GM21786 (cell line): Measurements from ENCODE around the gene RHOV.
A peak's percentile ranks its signal among the peaks of the same experiment; 100 is the strongest.

Source experiments
- ATAC-seq: cut with Tn5 transposase; IDR thresholded peaks from one replicate; pipeline ENCODE4 v1.9.1; 2021; ENCODE audit not compliant: unreplicated experiment

Gene RHOV, protein sequence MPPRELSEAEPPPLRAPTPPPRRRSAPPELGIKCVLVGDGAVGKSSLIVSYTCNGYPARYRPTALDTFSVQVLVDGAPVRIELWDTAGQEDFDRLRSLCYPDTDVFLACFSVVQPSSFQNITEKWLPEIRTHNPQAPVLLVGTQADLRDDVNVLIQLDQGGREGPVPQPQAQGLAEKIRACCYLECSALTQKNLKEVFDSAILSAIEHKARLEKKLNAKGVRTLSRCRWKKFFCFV

DNA sequence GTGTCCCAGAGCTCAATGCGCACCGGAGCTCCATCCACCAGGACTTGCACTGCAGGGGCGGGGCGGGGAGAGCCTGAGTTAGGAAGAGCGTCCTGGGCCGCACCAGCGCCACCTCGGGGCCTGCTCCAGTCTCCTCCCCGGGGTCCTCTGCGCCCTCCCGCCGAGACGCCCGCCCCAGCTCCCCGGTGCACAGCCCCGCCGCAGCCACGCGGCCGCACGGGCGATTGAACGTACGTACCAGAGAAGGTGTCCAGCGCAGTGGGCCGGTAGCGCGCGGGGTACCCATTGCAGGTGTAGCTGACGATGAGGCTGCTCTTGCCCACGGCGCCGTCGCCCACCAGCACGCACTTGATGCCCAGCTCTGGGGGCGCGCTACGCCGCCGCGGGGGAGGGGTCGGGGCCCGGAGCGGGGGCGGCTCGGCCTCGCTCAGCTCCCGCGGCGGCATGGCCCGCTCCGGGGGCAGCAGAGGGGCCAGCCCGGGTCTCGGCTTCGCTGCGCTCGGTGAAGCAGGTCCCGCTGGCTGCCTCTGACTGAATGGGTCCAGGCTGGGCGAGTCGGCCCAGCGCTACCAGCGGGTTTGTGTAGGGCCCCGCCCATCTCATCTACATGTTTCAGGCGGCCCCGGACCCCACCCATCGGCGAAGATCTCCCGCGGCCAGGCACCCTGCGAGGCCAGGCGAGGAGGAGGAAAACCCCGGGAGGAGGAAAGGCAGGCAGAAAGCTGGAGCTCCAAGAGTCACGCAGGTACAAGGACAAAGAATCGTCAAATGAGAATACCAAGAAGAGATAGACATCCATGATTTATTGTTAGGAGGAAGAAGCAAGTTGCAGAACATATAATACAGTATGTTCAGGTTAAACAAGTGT lies at the start of gene RHOV:
TSS of gene RHOV (minus strand) at position 541 of the 868 bp plus-strand sequence. CDS start at position 446, 95 bp downstream.
- peak; percentile 54 for ATAC-seq

DNA sequence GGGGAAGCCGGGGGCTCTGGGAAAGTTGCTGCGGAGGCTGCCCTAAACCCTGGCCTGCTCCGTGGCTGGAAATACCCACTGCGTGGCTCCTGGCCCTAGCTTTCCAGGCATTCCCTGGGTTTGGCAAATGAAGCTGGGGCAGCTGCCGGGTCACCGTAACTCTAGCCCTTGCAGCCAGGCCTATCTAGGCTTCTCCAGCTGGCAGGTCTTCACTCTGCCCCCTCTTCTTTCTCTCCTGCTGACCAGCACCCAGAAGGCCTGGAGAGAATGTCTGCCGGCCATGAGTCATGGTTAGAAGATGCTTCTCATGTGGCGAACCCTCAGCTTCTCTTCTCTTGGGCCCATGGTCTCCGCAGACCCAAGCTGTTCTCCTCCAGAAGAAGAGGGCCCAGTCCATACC lies 49.5 kb upstream of the RHOV start:
- ATAC-seq = no peak

DNA sequence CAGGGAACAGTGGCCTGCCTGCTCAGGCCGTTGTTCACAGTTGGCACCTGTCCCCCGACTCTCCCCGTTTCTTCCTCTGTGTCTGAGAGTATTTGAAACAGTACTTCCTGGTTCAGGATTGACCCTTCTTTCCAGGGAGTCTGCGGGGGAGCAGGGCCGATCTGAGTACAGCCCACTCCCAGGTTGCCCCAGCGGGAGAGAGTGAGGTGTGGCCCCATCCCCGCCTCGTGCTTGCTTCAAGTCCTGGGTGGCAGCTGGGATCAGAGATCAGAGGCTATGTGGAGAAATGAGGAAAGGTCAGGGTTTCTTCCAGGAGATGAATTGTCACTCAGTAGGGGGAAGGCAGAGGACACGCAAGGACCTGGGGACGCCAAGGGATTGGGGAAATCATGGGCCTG lies 48.6 kb upstream of the RHOV start:
- no peak for ATAC-seq

DNA sequence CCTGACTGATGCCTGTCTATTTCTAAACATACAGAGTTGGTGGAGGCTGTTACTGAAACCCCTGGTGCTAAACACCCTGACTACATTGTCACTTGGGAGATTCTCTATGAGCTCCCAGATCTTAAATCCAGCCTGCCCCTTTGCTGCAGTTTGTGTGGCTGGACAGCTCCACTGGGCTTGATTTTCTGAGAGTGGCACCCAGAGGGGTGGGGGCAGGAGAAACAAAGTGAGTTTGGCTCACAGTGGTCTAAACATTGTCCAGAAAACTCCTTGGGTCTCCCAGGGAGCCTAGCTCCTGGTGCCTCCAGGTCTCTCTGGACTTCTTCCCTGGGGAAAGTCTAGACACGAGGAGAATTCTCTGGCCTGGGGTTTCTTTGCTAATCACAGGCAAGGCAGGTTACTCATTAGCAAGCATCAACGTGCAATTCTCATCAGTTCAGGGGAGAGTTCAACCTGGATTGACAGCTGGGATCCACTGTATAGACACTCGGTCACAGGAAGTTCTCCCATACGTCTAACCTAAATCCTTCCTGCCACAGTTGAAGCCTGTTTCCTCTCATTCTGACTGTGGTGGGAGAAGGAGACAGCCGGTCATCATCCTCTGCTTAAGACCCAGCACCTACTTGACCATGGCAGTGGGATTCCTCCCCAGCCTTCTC lies 48.0 kb upstream of the RHOV start:
- no peak for ATAC-seq

DNA sequence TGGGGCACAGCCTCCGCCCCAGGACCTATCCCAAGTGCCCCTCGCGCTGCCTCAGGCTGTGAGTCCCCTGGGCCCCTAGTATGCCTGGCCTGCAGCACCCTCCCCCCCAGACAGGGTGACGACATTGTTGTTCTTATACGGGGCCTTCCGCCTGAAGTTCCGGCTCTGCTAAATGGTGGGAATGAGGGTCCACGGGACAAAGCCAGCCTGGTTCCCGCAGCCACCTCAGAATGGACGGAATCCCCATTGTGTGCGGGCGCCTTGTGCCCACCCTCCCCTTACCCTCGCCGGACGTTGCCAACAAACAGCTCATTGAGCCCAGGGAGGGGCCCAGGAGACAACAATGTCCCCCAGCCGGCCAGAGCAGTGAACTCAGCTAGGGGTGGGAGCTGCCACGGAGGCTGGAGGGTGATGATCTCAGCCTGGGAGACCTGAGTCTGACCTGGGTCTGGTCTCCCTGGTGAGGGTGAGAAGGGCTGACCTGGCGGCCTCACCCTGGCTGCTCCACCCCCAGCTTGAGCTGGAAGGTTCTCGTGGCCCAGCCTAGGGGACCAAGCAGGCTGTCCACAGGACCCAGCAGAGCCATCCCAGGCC lies 44.9 kb upstream of the RHOV start:
- no peak for ATAC-seq

DNA sequence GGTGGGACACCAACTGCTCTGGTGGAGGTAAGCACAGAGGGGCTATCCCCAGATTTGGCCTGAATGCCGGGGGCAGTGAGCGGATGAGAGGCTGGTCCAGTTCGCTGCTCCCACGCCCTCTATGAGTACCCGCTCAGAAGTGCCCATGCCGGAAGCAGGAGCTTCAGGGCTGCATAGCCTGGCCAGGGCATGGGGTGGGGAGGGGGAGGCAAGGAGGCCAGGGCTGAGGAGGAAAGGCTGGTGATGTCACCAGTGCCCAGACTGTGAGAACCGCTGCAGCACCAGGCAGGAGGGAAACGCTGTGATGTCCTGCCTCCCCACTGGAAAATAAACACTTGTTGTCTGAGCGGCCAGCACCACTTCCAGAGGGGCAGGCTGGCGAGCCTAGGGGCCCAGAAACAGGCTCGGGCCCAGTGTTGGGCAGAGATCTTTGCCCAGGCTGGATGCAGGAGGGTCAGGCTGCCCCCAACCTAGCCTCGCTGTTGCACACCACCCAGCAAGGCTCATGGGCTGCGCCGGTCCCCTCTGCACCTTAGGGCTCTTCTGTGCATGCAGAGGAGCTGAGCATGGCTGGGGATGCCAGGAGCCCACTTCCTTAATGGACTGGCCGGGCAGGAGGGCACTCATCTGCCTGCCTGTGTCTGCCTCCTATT lies 44.2 kb upstream of the RHOV start:
- ATAC-seq = no peak

DNA sequence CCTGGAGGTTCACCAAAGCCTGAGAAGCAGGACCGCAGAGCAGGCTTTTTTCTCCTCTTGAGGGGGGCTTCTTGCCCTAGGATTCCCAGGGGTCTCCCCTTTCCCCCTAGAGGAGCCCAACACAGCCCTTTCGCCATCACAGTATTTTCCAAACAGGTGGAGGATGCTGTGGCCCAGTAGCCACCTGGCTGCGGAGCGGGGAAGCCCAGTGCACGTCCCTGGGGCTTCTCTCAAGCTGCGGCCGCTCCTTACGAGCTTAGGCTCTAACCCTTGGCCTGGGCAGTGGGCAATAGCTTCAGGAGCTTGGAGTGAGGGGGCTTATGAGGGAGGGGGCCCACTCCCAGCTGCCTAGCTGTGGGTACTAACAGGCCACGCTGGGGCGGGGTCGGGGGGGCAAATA lies 43.6 kb upstream of the RHOV start:
- no peak for ATAC-seq

DNA sequence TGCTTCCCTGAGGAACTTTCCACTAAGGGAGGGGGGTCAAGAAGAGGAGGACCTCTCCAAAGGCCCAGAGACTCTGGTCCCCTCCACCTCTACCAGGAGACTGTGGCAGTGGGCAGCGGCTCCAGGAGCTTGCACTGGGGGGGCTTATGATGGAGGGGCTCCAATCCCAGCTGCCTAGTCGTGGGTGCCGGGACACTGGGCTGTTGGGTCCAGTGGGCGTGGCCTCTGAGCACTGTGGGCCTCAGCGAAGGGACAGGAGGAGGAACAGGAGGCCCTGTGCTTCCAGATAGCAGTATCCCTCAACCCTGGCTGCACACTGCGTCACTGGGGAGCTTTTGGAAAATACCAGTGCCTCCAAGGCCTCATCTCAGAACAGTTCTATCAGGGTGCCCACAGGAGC lies 41.6 kb upstream of the RHOV start:
- ATAC-seq = no peak

DNA sequence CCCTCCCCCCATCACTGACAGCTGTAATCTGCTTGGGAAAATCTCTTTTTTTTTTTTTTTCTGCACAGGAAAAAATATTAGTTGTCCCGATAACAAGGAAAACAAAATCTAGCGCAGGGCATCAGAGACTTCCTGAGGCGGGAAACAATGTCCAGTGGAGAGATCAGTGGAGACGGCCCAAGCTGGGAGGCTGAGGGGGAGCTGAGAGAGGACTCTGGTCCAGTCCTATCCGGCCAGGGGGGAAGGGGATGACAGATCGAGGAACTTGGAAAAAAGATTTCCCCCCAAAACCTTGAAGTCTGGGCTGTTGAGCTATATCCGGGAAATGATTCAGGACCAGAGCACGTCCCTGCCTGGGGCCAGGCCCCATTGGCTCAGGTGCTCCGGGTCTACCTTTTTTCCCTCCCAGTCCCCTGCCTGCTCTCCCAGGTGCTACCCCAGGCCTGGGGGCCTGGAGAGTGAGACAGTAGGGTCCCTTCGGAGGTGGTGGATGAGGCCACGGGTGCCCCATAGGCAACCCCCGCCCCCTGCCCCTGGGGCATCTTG lies 41.2 kb upstream of the RHOV start:
- no peak for ATAC-seq

DNA sequence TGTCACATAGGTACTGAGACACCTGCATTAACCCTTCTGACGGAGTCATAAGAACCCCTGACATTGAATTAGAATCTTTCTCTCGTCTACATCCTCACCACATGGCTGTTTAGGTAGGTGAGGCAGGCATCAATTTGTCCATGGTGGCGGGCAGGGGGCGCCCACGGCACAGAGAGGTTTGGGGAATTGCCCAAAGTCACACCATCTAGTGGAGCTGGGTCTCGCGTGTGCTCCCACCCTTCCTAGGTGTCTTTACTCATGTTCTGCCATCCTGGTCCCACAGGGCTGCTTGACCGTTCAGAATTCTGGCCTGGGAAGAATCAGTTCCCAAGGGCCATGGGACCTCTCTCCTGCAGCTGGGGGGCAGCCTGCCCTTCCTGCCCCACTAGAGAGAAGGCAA lies 40.5 kb upstream of the RHOV start:
- no peak for ATAC-seq

DNA sequence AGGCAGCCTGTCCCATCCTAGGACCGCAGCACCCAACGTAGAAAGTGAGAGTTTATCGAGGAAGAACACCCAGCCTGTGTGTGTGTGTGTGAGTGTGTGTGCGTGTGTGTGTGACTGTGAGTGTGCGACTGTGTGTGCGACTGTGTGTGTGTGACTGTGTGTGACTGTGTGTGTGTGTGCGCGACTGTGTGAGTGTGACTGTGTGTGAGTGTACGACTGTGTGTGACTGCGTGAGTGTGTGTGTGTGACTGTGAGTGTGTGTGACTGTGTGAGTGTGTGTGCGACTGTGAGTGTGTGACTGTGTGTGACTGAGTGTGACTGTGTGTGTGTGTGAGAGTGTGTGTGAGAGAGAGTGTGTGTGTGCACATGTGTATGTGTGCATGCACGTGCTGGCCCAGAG lies 40.0 kb upstream of the RHOV start:
- no peak for ATAC-seq

DNA sequence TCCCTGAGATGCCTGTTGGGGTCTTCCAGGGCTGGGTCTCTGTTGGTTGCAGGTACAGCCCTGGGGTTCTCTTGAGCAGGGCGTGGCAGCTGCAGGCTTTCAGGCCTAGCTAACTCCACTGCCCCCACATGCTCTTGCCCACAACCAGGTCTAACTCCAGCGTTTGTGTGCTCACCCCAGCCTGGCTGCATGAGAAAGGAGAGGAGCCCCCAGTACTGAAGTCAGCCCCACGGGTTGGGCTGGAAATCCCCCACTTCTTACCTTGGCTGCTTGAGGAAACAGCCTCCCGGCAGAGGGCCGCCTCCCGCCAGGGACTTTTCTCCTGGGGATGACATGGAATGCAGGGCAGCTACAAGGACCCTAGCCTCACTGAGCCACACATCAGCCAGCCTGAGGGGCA lies 38.4 kb upstream of the RHOV start:
- ATAC-seq = no peak

DNA sequence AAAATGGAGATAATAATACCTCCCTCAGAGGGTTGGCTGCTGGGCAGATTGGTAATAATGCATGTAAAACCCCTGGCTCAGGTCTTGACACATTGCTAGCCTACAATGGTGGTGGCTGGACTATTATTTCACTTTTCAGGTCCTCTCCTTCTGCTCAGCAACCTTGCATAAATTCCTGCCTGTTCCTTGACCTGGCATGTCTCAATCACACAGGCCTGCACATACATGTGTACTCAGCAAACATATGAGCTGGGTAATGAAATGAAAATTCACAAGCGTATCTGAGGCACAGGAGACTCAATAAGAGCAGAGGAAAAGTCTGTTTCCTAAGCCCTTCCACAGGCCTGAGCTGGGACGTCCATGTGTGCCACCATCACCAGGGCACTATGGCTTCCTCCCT lies 37.7 kb upstream of the RHOV start:
- no peak for ATAC-seq

DNA sequence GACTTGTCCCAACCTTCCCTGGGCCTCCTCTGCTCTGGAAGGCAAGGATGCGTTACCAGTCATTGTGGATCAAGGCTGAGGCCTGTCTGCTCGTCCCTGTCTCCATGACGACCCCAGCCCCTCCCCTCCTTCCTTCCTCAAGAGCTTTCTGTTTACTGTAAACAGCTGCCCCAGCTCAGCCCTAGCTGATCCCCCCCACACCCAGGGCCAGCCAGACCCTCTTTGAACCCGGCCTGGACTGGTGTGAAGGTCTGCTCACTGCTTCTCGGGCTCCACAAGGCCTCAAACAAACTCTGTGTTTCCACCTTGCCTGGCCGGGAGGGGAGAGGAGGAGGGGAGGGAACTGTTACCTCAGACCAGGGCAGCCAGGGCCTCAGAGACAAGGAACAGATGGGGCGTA lies 37.1 kb upstream of the RHOV start:
- ATAC-seq = no peak

DNA sequence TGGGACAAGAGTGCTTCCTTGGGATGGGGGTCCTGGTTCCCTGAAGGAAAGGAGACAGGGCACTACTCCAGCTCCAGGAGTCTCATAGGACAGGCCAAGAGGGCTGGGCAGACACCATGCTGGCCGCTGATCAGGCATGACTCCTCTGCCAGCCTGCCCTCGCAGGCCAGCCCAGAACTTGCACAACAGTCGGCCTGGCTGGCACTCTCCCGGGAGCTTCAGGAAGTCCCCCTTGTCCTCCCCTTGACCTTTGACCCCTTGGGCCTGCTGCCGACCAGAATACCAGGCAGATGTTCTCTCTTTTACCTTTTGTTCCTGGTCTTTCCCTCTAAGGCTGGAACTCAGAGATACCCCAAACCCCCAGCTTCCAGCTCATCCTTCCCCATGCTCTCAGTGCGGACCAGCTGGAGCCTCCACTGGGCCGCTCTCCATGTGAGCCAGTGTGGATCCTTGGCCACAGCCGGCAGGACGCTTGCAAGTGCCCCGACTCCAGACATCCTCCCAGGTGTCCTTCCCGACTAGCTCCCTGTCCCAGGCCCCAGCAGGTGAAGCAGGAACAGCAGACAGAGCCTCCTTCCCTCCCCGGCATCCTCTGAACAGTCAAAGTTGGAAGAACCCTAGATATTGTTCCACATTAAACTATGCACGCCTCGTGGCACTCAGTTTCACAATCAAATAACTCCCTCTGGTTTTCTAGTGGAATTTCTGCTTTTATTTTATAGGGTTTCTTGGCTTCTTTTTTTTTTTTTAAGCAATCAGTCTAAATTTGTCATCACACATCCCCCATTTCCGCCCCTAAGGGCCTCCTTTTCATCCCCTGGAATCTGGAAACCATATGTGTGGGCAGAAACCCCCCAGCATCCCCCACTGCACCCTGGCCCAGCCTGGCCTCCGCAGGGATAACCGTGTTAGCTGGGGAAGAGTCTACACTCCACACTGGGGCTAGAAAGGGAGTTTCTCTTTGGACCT lies 35.9 kb upstream of the RHOV start:
- ATAC-seq = no peak

DNA sequence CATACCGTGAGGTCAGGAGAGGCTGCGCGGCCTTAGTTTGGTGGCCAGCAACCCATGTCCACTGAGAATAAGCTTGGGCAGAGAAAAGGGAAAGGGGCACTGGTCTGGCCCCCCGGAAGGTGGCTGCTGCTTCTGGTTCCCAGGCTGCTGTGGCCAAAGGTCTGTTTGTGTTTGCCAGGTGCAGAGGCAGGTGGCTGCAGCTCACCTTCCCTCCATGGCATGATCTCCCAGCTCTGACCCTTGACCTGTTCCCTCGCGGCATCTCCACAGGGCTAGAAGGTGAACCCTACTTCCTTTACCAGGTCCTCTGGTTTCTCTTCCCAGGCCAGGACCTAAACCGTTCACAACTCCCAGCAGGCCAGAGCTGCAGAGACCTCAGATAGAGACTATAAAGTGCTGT lies 34.1 kb upstream of the RHOV start:
- no peak for ATAC-seq

DNA sequence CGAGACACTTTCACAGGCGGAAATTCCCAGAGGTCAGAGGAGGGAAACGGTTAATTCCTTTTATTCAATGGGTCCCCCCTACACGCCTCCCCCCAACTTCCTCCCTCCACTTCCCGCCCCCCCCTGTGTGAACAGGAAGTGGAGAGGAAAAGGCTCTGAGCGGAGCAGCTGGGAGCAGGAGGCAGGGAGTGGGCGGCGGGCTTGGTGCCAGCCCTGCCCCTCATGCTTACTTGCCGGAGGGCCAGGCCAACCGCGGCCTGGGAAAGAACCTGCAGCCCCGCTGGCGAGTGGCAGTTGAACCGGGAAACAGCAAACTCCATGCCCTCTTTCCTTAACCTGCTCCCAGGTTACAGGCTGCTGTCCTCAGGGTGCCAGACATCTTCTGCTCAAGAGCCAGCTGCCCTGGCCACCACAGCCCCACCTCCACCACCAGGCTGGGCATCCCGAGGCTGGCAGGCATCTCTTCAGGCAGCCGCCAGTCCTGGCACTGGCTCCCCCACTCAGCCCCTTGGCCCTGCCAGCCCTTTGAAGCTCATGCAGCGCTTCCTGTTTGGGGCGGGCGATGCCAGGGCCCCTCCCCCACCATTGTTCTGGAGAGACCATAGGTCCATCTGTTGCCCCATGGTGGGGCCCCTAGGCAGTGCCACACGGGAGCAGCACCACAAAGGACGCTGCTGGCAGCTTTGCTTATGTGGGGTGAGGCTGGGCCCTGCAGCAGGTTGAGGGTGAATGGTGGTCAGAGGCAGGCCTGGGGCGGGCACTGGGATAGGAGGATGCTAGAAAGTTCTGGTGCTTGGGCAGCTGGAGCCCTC lies 33.2 kb upstream of the RHOV start:
- ATAC-seq = no peak

DNA sequence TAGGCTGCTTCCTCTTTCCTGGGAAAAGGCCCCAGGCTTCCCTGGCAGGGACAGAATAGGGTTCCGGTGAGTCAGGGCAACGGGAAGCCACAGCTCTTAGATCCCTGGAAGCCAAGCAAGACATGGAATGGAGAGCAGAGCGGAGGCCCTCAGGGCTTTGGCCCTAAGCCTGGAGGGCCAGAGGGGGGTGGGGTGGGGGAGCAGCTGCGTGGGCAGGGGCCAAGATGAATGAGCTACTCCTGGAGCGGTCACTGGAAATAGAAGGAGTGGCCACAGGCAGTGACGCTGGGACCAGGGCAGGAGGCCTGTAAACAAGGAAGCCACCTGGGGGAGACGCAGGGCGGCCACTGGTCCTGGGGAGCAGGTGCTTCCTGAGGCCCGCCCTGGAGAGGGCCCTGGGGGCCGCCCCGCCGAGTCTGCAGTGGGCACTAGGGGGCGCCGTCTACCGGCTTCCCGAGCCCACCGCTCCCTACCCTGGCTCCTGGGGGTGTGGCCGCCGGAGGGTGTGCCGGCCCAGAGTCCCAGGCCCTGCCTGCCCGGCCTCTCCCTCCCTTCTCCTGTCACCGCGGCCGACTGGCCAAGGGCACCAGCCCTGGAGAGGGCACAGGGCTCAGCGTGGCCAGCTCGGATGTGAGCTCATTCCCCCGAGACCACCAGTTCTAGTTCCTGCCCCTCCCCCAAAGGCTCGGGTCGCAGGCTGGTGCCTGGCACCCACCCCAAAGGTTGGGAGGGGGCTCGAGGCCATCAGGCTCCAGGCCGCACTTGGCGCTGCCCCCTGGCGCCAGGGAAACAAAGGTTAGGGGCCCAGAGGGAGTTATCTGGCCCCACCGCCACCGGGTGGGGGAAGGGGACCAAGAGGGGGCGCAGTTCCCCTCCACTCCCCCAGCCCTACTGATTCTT lies 32.3 kb upstream of the RHOV start:
- peak; percentile 76 for ATAC-seq
